ENCODE data around the gene GPSM3.
"Not testable (repeated sequence)": the region's sequence is repeated elsewhere in the genome, so short reads cannot be mapped to it uniquely, and the experiment has no call there.

Gene GPSM3

DNA sequence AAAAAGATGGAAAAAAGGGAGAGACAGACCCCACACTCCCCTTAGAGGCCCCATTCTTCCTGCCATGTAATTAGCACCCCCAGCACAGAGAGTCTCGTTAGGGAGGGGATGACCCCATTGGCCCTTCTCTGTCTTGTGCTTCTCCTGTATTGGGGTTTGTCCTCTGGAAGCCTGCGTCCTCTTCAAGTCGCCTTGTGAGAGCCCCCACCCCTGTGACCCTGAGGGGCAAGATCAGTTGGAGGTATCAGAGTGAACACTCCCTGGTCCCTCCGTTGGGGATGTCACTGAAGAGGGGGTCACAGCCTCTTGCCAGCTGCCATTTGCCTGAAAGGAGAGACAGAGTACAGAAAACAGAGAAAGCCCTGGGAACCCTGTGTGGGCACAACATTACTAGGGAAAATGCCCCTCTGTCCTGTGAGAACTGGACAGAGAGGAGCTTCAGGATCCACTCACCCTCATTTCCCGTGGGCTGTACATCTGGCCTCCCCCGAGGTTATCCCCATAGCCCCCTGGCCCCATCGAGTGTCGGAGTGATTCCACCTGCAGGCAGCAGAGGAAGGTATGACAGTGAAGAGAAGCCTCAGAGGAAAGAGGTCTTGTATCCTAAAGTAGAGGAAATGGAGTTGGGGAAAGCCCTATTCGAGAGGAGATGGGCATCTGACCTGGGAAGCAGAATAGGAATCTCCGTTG lies 6.1 kb downstream of the GPSM3 start:
- not testable (repeated sequence) for DNase-seq

DNA sequence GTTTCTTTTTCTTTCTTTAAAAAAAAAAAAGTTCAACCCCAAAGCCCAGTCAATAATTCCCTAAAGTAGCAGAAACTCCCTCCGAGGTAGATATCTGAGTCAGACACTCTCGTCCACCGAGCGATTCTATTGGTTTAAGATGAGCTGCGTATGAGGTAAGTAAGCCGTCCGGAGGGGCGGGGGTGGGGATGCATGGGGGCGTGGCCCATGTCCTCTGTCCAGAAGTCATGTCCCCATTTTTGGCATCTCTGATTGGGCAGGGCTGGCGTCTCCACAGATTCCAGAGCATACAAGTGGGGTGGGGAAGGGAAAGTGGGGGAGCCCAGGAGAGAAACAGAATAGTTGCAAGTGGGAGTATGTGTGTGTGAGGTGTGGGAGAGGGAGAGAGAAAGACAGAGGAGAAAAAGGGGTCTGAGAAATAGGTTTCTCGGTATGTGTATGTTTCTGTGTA lies 6.7 kb downstream of the GPSM3 start:
- DNase-seq = not testable (repeated sequence)

DNA sequence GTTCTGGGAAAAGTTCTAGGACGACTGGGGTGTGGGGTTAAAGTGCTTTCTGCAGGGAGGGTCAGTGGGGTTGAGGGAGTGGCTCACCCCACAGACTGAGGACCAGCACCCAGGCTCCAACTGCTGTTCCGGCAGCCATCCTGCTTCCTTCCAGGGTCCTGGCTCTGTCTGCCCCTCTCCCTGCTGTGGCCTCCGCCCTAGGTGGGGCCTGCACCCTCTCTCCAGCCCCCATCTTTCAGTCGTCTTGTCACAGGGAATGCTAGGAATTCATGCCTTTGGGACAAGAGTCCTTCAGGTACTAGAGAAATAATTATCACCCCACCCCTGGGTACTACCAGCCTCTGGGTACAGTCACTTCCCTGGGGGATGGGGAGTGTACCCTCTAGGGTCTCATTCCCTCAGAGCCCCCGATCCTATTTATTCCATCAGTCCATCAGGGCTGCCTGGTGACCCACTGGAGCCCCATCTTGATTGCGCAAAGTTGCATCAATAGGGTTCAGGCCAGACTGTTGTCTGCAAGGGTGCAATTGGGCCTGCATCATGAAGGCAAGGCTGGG lies 8.3 kb downstream of the GPSM3 start, which contains the start of gene AGER:
TSS of gene AGER (minus strand) at position 170 of the 557 bp plus-strand sequence. CDS start at position 139, 31 bp downstream.
- no peak for DNase-seq

DNA sequence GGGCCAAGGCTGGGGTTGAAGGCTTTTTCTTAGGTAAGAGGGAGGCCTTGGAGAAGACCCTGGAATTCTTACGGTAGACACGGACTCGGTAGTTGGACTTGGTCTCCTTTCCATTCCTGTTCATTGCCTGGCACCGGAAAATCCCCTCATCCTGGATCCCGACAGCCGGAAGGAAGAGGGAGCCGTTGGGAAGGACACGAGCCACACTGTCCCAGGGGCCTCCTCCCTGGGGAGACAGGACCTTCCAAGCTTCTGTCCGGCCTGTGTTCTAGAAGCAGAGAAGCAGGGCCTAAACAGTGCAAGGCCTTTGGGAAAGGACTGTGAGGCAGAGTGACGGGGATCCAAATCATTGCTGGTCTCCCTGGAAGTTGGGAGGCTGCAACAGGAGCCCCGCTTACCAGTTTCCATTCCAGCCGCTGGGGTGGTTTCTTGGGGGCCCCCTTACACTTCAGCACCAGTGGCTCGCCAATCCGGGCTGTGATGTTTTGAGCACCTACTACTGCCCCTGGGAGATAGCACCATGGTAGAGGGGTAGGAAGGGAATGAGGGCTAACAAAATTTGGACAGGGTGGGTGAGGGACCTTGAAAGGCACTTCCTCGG lies 8.9 kb downstream of the GPSM3 start:
- no peak for DNase-seq

GRCh38 chr6:32183030-32183429 lies 9.4 kb downstream of the GPSM3 start:
- no peak for DNase-seq

DNA sequence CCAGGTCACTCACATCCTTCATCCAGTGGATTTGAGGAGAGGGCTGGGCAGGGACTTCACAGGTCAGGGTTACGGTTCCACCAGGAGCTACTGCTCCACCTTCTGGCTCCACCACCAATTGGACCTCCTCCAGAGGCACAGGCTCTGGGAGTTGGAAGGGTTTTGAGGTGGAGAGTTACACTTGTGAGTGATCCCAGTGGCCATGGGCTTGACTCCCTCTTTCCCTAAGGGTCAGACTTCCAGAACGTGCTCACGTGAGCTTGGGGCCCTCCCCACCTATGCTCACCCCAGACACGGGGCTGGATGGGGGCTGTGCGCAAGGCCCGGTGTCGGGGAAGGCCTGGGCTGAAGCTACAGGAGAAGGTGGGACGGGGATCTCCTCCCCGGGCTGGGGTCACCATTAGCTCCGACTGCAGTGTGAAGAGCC lies 9.9 kb downstream of the GPSM3 start:
- DNase-seq = no peak

GRCh38 chr6:32181915-32182529 lies 10.4 kb downstream of the GPSM3 start:
- DNase-seq = no peak

DNA sequence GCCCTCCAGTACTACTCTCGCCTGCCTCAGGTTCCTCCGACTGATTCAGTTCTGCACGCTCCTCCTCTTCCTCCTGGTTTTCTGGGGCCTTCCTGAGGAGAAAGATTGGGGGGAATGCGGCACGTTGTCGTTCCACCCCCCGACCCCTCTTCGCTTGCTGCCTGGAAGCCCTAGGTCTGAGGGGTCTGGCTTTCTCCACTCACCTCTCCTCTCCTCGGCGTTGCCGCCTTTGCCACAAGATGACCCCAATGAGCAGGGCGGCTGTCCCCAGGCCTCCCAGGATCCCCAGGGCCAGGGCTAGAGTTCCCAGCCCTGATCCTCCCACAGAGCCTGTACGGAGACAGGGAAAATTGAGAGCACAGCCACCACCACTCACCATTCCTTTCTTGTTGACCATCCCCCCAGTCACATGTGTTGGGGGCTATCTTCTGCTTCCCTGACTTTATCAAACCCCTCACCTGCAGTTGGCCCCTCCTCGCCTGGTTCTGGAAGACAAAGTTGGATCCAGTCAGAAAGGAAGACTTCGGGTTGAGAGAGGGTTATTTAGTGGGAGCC lies 11.2 kb downstream of the GPSM3 start:
- no peak for DNase-seq

DNA sequence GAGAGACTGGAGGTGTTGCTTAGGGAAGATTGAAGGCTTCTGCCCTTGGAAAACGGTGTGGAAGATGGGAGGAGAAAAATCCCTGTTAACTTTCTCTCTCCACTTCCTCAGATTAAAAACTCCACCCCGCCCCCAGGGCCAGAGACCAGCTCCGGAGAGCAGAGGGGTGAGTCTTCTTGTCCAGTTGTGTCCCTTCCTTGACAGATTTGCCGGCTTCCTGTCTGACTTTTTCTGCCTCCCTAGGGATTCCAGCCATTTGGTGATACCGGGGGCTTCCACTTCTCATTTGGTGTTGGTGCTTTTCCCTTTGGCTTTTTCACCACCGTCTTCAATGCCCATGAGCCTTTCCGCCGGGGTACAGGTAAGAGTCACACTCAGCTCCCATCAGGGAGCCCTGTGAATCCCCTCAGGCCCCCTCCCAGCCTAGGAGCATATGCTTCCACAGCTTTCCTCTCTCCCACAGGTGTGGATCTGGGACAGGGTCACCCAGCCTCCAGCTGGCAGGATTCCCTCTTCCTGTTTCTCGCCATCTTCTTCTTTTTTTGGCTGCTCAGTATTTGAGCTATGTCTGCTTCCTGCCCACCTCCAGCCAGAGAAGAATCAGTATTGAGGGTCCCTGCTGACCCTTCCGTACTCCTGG lies 12.6 kb downstream of the GPSM3 start:
- DNase-seq = no peak

DNA sequence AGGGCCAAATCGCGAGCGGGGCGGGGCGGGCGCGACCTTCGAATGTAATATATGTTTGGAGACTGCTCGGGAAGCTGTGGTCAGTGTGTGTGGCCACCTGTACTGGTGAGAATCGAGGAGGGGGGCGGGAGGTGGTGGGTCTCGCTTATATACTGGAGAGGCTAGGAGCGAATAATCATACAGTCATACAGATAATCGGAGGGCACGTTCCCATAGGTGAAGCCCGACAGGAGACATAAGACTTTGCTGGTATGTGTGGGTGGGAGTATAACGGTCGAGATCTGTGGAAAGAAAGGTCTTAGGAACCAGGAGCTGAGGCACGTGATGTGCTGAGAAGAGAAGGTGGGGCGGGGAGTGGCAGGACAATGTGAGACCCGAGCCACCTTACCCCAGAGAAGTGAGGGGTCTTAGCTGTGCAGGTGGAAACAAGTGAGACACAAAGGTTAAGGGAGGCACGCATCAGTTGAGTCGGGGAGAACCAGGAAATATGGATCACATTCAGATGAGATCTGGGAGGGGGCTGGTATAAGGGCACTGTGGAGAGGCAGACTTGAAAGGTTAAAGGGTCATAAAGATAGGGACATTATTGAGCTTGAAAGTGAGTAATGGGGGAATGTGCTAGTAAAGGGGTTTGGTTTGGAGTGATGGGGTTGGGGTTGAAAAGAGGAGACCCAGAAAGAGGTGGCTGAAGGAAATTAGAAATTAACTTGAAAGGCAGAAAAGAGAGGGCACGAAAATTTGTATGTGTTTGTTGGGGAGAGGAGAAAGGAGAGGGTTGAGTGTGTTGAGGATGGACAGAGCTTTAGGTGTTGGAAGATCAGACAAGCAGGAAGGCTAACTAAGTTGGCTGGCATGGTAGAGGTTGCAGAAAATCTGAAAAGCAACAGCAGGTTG lies 13.6 kb downstream of the GPSM3 start:
- DNase-seq = peak in 1 of 2 experiments; percentile 23

GRCh38 chr6:32177788-32178546 lies 14.5 kb downstream of the GPSM3 start, which contains the start of gene RNF5:
RNF5 (plus strand) TSS chr6:32178405; CDS start chr6:32178512, 107 bp downstream.
- peak; percentile 100 for DNase-seq

DNA sequence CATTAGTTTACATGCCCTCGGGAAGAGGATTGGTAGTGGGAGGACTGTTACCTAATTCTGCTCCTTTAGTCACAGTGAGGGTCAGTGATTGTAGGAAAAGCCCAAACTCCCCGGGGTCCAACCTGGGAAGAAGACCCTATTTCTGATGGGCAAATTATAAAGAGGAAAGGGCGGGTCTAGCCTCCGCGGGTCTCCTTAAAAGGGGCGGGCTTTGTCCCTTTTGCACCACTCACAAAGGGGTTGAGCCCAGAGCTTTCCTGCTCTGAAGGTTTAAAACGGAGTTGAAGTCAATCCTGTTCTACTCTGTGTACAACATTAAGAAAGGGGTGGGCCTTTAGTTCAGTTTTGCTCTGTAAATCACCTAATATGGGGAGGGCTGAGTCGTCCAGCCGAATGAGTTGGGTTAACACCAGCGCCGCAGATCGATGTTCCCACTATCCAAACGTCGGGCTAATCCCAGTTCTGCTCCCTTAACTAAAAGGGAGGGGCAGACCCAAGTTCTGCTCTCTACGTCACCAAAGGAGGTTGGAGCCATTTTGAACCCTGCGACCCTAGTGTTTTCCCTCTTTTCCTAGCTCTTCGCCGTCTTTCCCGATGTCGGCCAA lies 15.2 kb downstream of the GPSM3 start:
- peak; percentile 65 to 77 for DNase-seq

- peak in 1 of 2 experiments; percentile 54 for DNase-seq
Observed at GRCh38 chr6:32176476-32177182, 15.8 kb downstream of the GPSM3 start.

DNA sequence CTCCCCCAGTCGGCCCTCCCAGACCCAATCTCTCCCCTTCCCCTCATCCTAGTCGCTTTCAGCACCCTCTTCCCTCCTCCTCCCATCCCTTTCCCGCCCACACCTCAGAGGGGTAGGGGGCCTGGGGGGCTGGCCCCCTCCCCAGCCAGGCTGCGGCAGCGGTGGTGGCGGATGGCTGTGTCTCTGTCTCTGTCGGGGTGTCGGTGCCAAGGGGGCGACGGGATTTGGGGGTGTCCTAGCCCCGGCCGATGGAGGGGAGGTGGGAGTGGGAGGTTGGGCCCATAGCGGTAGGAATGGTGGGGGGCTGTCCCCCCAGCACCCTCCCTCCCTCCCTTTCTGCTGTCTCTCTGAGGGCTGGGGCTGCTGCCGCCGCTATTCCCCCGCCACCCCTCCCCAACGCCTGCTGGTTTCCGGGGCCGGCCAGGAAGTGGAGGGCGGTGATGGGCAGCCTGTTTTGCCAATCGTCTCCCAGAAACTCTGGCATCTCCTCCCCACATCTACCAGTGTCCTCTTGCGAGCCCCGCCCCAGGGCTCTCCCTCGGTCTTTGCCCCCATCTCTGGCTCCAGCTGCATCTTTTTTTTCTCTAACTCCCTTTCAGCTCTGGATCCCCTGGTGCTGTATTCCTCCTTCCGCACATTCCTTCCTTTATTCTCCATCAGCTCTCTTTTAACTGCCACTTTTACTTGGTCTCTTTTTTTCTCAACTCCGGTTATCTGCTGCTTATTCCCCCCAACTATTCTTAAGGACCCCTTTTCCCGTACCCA lies 16.6 kb downstream of the GPSM3 start, which contains the start of gene AGPAT1:
TSS of gene AGPAT1 (minus strand) at position 374 of the 765 bp plus-strand sequence. CDS start 4,588 bp downstream, outside the sequence.
- DNase-seq = peak; percentile 95 to 96

DNA sequence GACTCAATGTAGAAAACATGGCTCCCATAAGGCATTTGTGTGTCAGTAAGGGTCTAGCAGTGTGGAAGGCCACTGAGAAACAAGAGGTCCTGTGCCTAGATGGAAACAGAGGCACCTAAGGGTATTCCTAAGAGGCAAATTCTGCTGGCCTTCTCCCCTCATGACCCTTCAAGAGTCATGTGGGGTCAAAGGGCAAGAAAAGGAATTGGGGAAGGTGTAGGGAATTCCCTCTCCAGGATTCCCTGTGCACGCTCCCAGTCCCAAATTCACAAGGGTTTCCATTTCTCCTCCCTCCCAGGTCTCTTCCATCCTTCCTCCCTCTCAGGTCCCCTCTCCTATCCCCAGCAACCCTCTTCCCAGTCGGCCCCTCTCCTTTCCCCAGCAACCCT lies 17.1 kb downstream of the GPSM3 start:
- no peak for DNase-seq

GRCh38 chr6:32174416-32174815 lies 18.0 kb downstream of the GPSM3 start:
- DNase-seq = no peak

DNA sequence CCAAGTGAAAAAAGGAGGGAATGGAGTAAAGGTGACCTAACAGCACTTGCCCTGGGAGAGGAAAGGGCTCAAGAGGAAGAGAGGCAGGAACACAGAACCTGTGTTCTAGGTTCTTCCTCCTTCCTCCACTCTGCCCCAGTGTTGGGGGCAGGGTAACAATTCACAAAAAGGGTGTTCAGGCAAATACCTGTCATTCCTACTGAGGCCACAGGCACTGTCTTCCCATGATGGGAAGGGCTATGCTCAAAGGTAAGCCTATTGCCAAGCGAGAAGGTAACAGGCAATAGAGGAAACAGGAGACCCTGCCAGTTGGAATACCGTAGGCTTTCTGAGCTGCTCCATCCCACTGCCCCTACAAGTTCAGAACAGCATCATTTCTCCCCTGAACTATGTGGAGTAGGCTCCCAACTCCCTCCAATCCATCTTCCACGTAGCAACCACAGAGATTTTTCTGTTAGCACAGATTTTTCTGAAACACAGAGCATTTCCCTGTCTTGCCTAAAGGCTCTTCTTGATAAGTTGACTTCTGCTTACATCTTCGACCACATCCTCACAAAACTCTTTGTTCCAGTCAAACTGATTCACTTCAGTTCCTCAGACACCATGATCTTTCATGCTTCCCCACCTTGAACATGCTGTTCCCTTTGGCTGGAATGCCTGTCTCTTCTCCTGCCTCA lies 19.3 kb downstream of the GPSM3 start:
- DNase-seq = no peak

GRCh38 chr6:32171234-32171633 lies 21.2 kb downstream of the GPSM3 start:
- DNase-seq = no peak
